CD4-positive, alpha-beta T cell treated with Interleukin-4 for 4 hours (primary cell): ENCODE results near the gene RAG2.
"Not testable (repeated sequence)": the region's sequence is repeated elsewhere in the genome, so short reads cannot be mapped to it uniquely, and the experiment has no call there.

Source experiments
- DNase-seq: peaks from one replicate; pipeline ENCODE4 v3.0.0-alpha.2; 2020

RAG2 gene

DNA sequence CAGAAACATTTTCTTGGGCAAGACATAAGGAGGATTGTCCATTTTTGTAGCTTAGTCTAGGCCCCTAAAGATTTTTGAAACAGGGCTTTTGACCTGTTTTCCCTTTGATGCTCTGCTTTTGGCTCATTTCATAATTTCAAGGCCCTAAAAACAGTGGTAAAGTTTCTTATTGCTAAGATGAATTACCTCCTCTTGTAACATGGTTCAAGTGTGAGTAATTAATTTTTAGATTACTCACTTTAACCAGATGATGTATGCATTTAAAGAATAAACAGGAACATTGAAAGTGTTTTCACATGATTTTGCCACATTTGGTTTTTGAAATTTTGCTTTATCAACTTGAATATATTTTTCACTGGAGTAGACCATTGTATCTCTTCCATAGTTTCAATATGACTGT, 1.2 kb downstream of the RAG2 start:
- no peak for DNase-seq

DNA sequence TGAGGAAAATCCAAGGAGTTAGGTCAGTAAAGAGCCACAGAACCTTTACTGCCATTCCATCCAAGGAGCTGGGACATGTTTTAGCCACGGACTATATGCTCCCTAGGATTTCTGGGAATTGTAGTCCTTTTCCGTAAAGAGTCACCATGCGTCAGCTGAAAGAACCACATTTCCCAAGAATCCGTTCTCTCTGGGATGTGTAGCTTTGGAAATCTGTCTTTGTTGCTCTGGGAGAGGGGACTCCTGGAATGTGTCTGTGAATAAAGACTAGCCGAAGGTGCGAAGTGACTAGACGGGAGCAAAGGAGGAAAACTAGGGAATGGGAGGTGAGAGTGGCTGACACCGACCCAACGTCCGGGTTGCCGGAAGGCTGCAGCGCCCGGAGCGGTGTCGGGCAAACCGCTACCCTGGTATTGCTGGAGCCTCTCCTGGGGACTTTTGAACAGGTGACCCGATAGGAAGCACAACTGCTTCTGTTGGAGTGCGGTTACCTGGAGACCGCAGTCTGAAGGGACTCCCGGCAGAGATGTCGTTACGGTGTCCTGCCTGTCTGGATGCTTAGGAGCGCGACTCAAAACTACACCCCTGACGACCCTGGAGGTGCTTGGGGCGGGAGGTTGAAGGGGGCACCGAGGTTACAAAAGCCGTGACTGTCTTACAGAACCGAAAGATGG, 3.6 kb downstream of the RAG2 start, which contains the start of gene IFTAP:
IFTAP (plus strand) TSS at position 187 of the 674 bp plus-strand sequence. CDS start 15,602 bp downstream, outside the sequence.
- peak; percentile 39 for DNase-seq

DNA sequence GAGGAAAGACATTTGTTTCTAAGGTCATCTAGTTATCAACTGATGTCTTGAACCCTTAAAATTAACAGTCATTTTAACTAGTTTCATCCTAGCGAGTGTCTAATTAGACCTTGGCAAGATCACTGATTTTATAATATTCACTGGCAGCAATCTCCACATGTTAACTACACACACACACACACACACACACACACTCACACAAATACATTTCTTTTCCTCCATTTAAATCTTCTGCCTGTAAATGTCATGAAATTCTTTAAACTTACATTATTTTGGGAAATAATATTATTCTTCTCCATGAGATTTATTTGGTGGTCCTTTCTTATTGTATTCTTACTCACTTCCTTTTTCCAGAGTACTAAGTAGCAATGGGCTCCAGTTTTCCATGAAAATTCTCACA, 6.6 kb downstream of the RAG2 start:
- no peak for DNase-seq

DNA sequence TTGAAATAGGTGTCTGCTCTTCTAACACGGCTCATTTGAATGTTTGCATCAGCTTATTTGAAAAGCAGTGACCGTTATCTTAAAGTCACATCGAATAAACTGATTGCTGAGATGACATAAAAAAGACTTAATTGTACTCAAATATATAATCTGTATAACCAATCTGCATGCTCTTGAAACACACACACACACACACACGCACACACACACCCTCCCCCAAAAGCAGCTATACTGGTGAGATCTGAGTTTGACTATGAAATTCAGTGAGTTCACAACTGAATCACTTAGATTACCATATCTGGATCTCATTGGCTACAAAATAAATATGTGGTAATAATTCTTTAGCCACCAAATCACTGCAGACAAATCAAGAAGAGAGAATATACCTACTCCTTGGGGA, 7.5 kb downstream of the RAG2 start:
- no peak for DNase-seq

DNA sequence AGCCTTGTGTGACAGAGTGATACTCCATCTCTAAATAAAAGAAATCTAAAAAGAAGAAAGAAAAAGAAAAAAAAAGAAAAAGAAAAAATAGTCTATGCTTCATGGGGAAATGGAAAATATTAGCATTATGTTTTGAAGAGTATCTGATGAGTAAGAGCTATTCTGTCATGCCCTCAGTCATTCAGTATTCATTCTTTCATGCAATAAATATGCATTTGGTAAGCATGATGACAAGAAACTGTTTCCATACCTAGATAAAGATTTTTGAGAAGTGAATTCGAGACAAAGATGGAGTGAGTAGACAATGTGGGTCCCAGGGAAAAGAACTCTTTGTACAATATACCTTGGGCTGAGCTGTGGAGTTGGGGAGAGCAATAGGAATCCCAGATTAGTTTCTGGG, 9.9 kb downstream of the RAG2 start:
- DNase-seq, result no peak

DNA sequence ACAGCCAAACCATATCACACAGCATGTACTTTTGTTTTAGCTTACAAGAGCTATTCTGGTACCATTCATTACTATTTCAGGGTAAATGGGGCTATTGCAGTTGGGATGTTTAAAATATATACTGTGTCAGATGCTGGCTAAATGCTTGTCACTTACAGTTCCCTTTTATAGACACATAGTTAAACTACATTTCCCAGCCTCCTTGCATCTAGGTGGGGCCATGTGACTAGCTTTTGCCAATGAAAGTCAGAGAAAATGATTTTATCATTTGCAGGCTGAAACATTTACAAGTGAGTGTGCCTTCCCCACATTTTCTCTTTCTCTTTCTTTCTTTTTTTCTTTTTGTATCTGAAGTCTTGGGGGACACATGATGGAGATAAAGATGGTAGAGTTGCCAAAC, 11.5 kb downstream of the RAG2 start:
- DNase-seq, result no peak

DNA sequence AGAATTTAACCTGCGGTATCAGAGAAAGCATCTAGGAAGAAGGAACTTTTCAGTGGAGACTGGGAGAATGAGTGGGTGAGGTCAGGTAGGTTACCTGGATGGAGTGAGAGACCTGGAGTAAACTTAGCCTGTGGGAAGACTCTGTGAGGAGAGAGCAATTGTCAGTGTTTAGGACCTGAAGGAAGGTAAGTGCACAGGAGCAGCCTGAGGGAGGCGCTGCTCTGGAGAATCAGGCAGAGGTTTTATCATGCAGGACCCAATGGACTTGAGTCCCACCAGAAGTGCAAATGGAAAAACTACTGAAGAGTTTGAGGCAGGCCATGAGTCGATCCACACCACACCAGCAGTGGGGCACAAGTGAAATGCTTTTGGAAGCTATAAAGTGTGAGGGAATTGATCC, 14.4 kb downstream of the RAG2 start:
- no peak for DNase-seq

DNA sequence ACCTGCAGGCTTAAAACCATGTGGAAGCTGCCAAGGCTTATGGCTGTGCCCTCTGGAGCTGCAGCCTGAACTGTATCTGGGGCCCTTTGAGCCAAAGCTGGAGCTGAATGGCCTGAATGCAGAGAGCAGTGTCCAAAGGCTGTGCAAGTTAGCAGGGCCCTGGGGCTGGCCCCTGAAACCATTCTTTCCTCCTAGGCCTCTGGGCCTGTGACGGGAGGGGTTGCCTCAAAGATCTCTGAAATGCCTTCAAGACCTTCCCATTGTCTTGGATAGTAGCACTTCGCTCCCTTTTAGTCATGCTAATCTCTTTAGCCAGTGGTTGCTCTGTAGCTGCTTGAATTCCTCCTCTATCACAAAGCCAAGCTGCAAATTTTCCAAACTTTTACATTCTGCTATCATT, 16.5 kb downstream of the RAG2 start:
- DNase-seq, result no peak

DNA sequence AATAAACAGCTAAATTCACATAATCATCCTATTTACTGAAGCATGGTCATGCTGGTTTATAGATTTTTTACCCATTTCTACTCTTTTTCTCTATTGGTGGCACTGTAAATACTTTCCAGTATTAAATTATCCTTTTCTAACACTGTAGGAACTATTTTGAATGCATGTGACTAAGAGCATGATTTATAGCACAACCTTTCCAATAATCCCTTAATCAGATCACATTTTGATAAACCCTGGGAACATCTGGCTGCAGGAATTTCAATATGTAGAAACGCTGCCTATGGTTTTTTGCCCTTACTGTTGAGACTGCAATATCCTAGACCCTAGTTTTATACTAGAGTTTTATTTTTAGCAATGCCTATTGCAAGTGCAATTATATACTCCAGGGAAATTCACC, 19.6 kb downstream of the RAG2 start:
- no peak for DNase-seq

DNA sequence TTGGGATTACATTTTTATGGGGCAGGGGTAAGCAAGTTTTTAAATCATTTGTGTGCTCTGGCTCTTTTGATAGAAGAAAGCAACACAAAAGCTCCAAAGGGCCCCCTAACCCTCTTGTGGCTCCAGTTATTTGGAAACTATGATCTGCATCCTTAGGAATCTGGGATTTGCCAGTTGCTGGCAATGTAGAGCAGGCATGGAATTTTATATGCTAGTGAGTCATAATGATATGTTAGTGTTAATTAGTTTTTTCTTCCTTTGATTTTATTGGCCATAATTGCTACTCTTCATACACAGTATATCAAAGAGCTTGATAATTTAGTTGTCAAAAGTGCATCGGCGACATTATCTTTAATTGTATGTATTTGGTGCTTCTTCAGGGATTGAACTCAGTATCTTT, 20.2 kb downstream of the RAG2 start:
- no peak for DNase-seq

DNA sequence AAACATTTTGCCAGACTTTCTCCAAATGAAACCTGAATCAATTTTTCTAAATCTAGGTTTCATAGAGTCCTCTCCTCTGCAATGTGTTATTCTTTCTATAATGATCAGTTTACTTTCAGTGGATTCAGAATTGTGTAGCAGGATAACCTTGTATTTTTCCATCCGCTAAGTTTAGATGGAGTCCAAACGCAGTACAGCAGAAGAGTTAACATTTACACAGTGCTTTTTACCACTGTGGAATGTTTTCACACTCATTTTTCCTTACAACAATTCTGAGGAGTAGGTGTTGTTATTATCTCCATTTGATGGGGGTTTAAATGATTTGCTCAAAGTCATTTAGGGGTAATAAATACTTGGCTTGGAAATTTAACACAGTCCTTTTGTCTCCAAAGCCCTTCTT, 20.7 kb downstream of the RAG2 start:
- DNase-seq, result no peak

DNA sequence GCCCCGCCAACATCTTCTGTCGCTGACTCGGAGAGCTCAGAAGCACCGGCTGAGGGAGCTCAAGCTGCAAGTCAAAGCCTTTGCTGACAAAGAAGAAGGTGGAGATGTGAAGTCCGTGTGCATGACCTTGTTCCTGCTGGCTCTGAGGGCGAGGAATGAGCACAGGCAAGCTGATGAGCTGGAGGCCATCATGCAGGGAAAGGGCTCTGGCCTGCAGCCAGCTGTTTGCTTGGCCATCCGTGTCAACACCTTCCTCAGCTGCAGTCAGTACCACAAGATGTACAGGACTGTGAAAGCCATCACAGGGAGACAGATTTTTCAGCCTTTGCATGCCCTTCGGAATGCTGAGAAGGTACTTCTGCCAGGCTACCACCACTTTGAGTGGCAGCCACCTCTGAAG, 23.6 kb downstream of the RAG2 start:
- DNase-seq, result no peak

DNA sequence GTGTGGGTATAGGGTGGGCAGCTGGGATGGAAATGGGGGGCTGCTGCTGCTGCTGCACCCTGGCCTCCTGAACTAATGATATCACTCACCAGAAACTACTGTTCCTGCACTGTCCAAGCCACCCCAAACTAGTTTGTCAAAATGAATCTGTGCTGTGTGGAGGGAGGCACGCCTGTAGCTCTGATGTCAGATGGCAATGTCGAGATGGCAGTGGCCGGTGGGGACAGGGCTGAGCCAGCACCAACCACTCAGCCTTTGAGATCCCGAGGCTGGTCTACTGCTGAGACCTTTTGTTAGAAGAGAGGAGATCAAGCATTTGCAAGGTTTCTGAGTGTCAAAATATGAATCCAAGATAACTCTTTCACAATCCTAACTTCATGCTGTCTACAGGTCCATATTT, 28.9 kb downstream of the RAG2 start:
- no peak for DNase-seq

DNA sequence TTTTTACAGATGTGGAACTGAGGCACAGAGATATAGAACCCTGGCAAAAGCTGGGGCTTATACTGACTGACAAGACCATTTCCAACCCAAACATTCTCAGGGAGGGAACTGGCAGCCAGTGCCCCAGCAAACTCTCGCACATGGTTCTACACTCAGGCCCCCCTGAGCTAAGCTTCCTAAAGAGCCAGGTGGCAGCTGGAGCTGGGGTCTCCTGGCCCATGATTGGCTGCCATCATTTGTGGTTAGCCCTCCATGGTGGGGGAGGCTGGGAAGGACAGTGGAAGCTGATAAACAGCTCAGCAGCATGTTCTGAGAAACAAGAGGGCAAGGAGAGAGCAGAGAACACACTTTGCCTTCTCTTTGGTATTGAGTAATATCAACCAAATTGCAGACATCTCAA, 30.3 kb downstream of the RAG2 start, which contains the start of gene RAG1:
RAG1 (plus strand) TSS at position 314 of the 400 bp plus-strand sequence. CDS start 5,298 bp downstream, outside the sequence.
- no peak for DNase-seq

DNA sequence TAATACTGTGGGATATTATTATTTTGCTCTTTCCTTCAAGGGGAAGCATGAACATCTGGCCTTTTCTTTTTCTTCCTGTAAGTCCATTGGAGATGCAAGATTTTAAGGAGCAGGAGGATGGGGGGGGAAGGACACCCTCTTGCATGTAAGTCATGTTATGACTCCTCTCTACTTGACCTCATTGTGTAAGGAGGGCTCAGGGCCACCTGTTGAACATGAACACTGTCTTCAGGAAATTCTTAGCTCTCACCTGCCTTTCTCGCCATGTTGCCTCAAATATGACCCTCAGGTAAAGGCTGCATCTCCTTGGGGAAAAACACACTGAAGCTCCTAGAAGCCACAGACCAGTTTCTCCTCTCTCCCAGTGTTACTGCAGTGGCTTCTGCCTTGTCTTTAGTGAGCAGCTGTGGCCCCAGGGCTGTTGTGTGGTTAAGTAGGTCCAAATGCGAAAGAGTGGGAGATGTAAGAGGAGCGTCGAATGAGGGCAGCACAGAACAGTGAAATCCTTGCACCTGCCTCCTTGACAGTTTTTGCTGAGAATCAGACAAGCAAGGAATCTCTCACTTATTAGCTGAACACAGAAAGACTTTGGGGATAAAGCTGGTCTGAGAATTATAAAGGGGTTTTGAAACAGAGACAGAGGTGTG, 31.5 kb downstream of the RAG2 start:
- no peak for DNase-seq

DNA sequence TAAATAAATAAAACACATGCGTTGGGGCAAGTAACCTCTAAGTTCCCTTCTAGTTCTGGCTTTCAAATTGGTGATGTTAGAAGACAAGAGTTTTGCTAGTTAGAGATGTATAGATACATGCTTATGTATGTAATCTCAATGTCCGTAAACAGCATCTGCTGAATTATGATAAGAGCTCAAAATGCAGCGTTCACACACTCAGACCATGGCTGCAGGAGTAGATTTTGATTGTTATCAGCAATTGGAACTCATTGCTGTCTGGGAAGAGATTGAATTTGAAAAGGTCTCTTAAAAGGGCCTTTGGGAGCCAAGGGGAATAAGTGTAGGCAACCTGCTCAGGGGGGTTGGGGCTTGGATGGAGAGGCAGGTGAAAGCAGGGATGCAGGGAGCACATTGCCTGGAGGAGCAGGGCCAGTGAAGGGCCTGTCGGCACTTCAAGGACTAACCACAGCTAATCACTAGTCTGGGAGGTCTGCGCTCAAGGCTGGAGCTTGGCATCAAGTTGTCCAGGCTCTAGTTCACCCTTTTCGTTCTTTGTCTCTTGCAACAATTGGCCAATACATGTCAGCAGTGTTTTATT, 32.9 kb downstream of the RAG2 start:
- no peak for DNase-seq

DNA sequence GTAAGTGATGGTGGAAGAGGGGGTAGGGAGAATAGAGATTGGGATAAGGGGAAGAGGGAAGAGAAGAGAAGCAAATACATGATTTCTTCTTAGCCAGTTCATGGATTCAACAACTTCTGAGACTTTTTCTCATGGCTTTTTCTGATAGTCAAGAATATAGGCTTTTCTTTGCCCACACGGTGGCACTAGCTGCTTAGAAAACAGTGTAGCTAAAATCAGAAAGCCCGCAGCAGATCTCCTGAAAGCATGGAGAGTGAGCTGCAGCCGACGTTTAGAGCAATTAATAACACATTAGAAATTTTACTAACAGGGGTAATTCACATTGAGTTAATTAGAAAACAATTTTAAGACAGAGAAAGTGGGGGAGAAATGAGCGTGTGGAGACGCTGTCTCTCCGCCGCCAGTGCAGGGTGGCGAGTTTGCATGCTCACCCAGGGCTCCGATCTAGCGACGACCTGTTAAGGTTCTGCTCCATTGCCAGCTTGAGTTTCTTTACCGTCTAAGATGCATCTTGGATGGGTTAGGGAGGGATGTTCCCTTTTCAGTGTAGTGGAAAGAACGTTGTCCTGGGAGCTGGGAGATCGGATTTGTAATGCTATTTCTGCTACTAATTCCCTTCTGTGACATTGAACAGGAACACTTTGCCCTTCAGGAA, 33.5 kb downstream of the RAG2 start:
- DNase-seq, result peak; percentile 47

DNA sequence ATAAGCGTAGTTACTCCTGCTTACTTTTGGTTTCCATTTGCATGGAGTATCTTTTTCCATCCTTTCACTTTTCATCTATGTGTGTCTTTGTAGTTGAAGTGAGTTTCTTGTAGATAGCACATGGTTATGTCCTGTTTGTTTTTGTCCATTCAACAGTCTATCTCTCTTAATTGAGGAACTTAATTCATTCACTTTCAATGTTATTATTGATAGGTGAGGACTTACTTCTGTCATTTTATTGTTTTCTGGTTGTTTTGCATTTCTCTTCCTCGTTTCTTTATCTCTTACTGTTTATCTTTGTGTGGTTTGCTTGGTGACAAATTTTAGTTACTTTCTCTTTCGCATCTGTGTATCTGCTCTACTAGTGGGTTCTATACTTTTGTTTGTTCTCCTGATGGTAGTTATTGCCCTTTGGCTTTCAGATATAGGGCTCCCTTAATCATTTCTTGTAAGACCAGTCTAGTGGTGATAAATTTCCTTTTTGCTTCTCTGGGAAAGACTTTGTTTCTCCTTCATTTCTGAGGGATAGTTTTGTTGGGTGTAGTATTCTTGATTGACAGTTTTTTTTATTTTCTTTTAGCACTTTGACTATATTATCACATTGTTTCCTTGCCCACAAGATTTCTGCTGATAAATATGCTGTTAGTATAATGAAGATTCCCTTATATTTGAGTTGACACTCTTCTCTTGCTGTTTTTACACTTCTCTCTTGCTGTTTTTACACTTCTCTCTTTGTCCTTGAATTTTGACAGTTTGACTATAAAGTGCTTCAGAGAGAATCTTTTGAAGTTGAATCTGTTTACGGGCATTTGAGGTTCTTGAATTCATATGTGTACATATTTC, 39.2 kb downstream of the RAG2 start:
- peak; percentile 30 for DNase-seq

DNA sequence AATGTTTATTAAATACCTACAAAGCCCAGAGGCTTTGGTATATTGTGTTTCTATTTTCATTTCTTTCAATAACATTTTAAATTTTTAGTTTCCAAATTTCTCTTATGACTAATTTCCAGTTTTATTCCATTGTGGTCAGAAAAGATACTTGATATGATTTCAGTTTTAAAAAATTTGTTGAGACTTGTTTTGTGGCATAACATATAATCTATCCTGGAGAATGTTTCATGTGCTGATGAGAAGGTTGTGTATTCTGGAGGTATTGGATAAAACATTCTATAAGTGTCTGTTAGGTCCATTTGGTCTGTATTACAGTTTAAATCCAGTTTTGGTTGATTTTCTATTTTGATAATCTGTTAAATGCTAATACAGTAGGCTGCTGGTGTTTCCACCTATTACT, 40.0 kb downstream of the RAG2 start:
- DNase-seq, result no peak

DNA sequence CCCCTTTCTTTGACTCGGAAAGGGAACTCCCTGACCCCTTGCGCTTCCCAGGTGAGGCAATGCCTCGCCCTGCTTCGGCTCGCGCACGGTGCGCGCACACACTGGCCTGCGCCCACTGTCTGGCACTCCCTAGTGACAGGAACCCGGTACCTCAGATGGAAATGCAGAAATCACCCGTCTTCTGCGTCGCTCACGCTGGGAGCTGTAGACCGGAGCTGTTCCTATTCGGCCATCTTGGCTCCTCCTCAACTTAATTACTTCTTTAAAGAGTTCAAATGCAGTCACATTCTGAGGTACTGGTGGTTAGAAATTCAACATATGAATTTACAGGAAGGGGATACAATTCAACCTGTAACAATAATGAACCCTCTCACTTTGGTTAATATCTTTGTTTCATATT, 40.6 kb downstream of the RAG2 start:
- DNase-seq, result not testable (repeated sequence)

DNA sequence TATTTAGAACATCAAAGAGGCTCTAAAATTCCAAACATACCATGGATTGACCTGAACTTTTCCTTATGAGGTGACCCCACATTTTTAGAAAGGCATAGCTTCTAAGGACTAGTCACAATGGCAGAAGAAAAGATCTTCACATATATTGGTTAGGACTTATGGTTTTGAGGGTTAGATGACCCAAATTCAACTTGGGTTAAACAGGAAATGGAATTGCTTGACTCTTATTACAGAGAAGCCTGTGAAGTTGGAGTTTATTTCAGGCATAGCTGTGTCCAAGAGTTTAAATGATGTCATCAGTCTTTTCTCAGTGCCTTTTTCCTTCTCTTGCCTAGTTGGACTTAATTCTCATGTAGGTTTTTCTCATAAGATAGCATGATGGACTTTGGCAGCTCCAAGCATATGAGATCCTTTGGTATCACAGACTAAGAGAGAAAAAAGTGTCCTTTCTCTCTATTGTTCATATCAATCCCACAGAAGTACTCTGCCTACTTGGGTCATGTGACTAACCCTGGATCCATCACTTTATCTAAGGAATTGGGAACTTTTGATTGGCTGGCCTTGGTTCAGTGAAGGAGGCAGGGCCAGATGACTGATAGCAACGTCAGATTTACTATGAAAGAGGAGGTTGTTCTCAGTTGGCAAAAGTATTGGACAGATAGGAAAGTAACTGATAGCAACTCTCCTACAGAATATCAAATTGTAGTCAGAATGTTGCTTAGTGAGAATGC, 47.5 kb downstream of the RAG2 start:
- no peak for DNase-seq
